ENCODE measurements around the gene ZSCAN16.
A peak's percentile ranks its signal among the peaks of the same experiment; 100 is the strongest.
"Not testable (repeated sequence)": the region's sequence is repeated elsewhere in the genome, so short reads cannot be mapped to it uniquely, and the experiment has no call there.

ZSCAN16 gene

GRCh38 chr6:28124350-28124970 is at the start of gene ZSCAN16:
Gene ZSCAN16, plus strand, starts transcription at chr6:28124609. Its CDS starts 835 bp downstream, at chr6:28125444.
- Histone ChIP-seq H3K4me3 (peak within 1 kb of the TSS; percentile 45 to 75 (median 63)), H3K27ac (peak within 1 kb of the TSS in 19 of 21 experiments; percentile 16 to 86 (median 73))

- no peak overlapping the region for H3K27ac ChIP-seq
- H3K4me3 ChIP-seq: no peak overlapping the region
These were observed 46.4 kb upstream of the ZSCAN16 start for GRCh38 chr6:28078050-28078449.

- Histone ChIP-seq H3K4me3 (no peak overlapping the region), H3K27ac (no peak overlapping the region)
These were observed 45.6 kb upstream of the ZSCAN16 start for GRCh38 chr6:28078836-28079235.

GRCh38 chr6:28080381-28080630 is 44.1 kb upstream of the ZSCAN16 start, which contains the start of gene ZNF165:
Gene ZNF165, plus strand, starts transcription at chr6:28080568. Its CDS starts 4,913 bp downstream, at chr6:28085481.
- peak within 1 kb of the TSS; percentile 59 to 81 (median 69) for H3K4me3 ChIP-seq
- peak within 1 kb of the TSS in 20 of 21 experiments; percentile 65 to 97 (median 87) for H3K27ac ChIP-seq

GRCh38 chr6:28080631-28081485 is 43.6 kb upstream of the ZSCAN16 start:
- peak overlapping the region; percentile 59 to 81 (median 69) for H3K4me3 ChIP-seq
- peak overlapping the region in 20 of 21 experiments; percentile 65 to 97 (median 87) for H3K27ac ChIP-seq

GRCh38 chr6:28081486-28081751 is 43.0 kb upstream of the ZSCAN16 start:
- Histone ChIP-seq H3K4me3 (peak overlapping the region; percentile 59 to 81 (median 69)), H3K27ac (peak overlapping the region in 19 of 21 experiments; percentile 65 to 97 (median 88))

- Histone ChIP-seq H3K4me3 (no peak overlapping the region), H3K27ac (no peak overlapping the region)
These were observed 41.5 kb upstream of the ZSCAN16 start for GRCh38 chr6:28082939-28083338.

GRCh38 chr6:28089054-28089453 is 35.4 kb upstream of the ZSCAN16 start:
- Histone ChIP-seq H3K4me3 (no peak overlapping the region), H3K27ac (no peak overlapping the region)

GRCh38 chr6:28090917-28091586 is 33.4 kb upstream of the ZSCAN16 start:
- H3K27ac ChIP-seq: no peak overlapping the region
- peak overlapping the region in 3 of 7 experiments; percentile 2 to 22 (median 6) for H3K4me3 ChIP-seq

- H3K27ac ChIP-seq, H3K4me3 ChIP-seq: not testable (repeated sequence)
These were observed 22.2 kb upstream of the ZSCAN16 start for GRCh38 chr6:28102222-28102621.

GRCh38 chr6:28102699-28103098 is 21.7 kb upstream of the ZSCAN16 start:
- not testable (repeated sequence) for H3K27ac ChIP-seq, H3K4me3 ChIP-seq

GRCh38 chr6:28104392-28105244 is 19.8 kb upstream of the ZSCAN16 start:
- H3K4me3 ChIP-seq: peak overlapping the region; percentile 45 to 68 (median 60)
- H3K27ac ChIP-seq: peak overlapping the region; percentile 52 to 93 (median 85)

GRCh38 chr6:28105245-28105639 is 19.2 kb upstream of the ZSCAN16 start:
- H3K27ac ChIP-seq: peak overlapping the region in 19 of 21 experiments; percentile 69 to 93 (median 85)
- H3K4me3 ChIP-seq: peak overlapping the region; percentile 45 to 68 (median 60)

GRCh38 chr6:28107506-28107905 is 16.9 kb upstream of the ZSCAN16 start:
- Histone ChIP-seq H3K27ac (no peak overlapping the region), H3K4me3 (no peak overlapping the region)

GRCh38 chr6:28111964-28112363 is 12.4 kb upstream of the ZSCAN16 start:
- H3K27ac ChIP-seq: no peak overlapping the region
- H3K4me3 ChIP-seq: no peak overlapping the region

GRCh38 chr6:28115799-28116198 is 8.6 kb upstream of the ZSCAN16 start:
- H3K27ac ChIP-seq: no peak overlapping the region
- no peak overlapping the region for H3K4me3 ChIP-seq

- H3K4me3 ChIP-seq: no peak overlapping the region
- H3K27ac ChIP-seq: no peak overlapping the region
These were observed 6.9 kb upstream of the ZSCAN16 start for GRCh38 chr6:28117386-28118050.

GRCh38 chr6:28118217-28118616 is 6.2 kb upstream of the ZSCAN16 start:
- no peak overlapping the region for H3K27ac ChIP-seq
- H3K4me3 ChIP-seq: no peak overlapping the region

- no peak overlapping the region for H3K4me3 ChIP-seq
- no peak overlapping the region for H3K27ac ChIP-seq
These were observed 2.5 kb upstream of the ZSCAN16 start for GRCh38 chr6:28121876-28122275.
